Vagina (tissue), 2 donors: ENCODE data around the gene ATXN1. TPM values are rescaled to one million over a fixed set of nuclear protein-coding genes. Genes with fewer than 3 reads are reported as not detected.

ENCODE experiments used
- DNase-seq, 2 donors: peaks; one replicate each; pipeline ENCODE4 v3.0.0-alpha.2; 2017; ENCODE audit errors: extremely low spot score in 2 of 2
- H3K27ac ChIP-seq: fragments of 200-600 bp; sonication (generic); one replicate; pipeline ENCODE4 v1.5.1; 2019
- H3K27me3 ChIP-seq: fragments of 200-600 bp; sonication (generic); one replicate; pipeline ENCODE4 v1.5.1; 2019
- H3K36me3 ChIP-seq, 2 donors: fragments of 200-600 bp; sonication (generic); one replicate each; pipeline ENCODE4 v1.5.1; 2017 to 2019
- H3K4me1 ChIP-seq: fragments of 200-600 bp; sonication (generic); one replicate; pipeline ENCODE4 v1.5.1; 2019
- H3K4me3 ChIP-seq, 2 donors: fragments of 200-600 bp; sonication (generic); 1 replicate in 1 of 2; 2 replicates in 1 of 2; pipeline ENCODE4 v1.5.1; 2016 to 2019
- H3K9me3 ChIP-seq: fragments of 200-600 bp; sonication (generic); one replicate; pipeline ENCODE4 v1.5.1; 2019
- POLR2A ChIP-seq, 2 donors: fragments of 450-650 bp; IDR thresholded peaks; one replicate each; pipeline ENCODE4 v1.6.1; 2017; ENCODE audit warnings: antibody characterized with exemption in 2 of 2, mild to moderate bottlenecking in 2 of 2, moderate library complexity in 2 of 2
- POLR2AphosphoS5 ChIP-seq, 2 donors: sonication (generic); formaldehyde crosslinking; IDR thresholded peaks; one replicate each; pipeline ENCODE4 v1.9.0; 2017; ENCODE audit warnings: antibody characterized with exemption in 2 of 2, mild to moderate bottlenecking in 2 of 2, low read depth in 1 of 2; ENCODE audit not compliant: insufficient read depth in 1 of 2
- intact Hi-C: fragments of 100-400 bp; cut with DNase I; formaldehyde crosslinking; loops from one replicate; pipeline ENCODE4 v1.15.1; 2023
- total RNA-seq: library from RNA; depleted of rRNA; stranded (reverse); fragments of >200 nt; gene quantifications from one replicate; pipeline ENCODE4 v1.2.3, GENCODE V29; 2016
- TF ChIP-seq, protein P1 (sequence below), 3 experiments: fragments of 450-650 bp in 2 of 3; fragments of 200-600 bp in 1 of 3; sonication (generic) in 1 of 3; IDR thresholded peaks; one replicate each; pipeline ENCODE4 v1.5.1; 2017 to 2019; ENCODE audit warnings: antibody characterized with exemption in 3 of 3, mild to moderate bottlenecking in 2 of 3, moderate library complexity in 2 of 3

Gene ATXN1
- total RNA-seq, 1 donor from 2014 or later, result 43.2 TPM

- Histone ChIP-seq H3K4me1 (peaks cover 9% of the 10 kb centered on the region), H3K27ac (no peak overlapping the region), H3K36me3 (no peaks in the 10 kb centered on the region), H3K4me3 (no peak overlapping the region), H3K27me3 (no peaks in the 10 kb centered on the region), H3K9me3 (no peaks in the 10 kb centered on the region)
- no peak for DNase-seq
- intact Hi-C loops, result no loop called here
- TF ChIP-seq POLR2AphosphoS5 (IDR thresholded peaks at IDR 0.05; ENCODE audit: insufficient read depth in 1 of 2, low read depth in 1 of 2) (no peak), POLR2A (IDR thresholded peaks at IDR 0.05) (no peak)
Measured at GRCh38 chr6:16635291-16635809, 125.9 kb downstream of the ATXN1 start.

- Histone ChIP-seq H3K9me3 (no peaks in the 10 kb centered on the region), H3K36me3 (no peaks in the 10 kb centered on the region), H3K4me1 (peaks cover 9% of the 10 kb centered on the region), H3K4me3 (no peak overlapping the region), H3K27me3 (no peaks in the 10 kb centered on the region), H3K27ac (no peak overlapping the region)
- intact Hi-C loops, result no loop called here
- DNase-seq, result no peak
- TF ChIP-seq, protein P1, sequence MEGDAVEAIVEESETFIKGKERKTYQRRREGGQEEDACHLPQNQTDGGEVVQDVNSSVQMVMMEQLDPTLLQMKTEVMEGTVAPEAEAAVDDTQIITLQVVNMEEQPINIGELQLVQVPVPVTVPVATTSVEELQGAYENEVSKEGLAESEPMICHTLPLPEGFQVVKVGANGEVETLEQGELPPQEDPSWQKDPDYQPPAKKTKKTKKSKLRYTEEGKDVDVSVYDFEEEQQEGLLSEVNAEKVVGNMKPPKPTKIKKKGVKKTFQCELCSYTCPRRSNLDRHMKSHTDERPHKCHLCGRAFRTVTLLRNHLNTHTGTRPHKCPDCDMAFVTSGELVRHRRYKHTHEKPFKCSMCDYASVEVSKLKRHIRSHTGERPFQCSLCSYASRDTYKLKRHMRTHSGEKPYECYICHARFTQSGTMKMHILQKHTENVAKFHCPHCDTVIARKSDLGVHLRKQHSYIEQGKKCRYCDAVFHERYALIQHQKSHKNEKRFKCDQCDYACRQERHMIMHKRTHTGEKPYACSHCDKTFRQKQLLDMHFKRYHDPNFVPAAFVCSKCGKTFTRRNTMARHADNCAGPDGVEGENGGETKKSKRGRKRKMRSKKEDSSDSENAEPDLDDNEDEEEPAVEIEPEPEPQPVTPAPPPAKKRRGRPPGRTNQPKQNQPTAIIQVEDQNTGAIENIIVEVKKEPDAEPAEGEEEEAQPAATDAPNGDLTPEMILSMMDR (IDR thresholded peaks at IDR 0.05), result no peak
- TF ChIP-seq POLR2AphosphoS5 (IDR thresholded peaks at IDR 0.05; ENCODE audit: insufficient read depth in 1 of 2, low read depth in 1 of 2) (no peak), POLR2A (IDR thresholded peaks at IDR 0.05) (no peak)
Measured at GRCh38 chr6:16634855-16635254, 126.4 kb downstream of the ATXN1 start.

DNA sequence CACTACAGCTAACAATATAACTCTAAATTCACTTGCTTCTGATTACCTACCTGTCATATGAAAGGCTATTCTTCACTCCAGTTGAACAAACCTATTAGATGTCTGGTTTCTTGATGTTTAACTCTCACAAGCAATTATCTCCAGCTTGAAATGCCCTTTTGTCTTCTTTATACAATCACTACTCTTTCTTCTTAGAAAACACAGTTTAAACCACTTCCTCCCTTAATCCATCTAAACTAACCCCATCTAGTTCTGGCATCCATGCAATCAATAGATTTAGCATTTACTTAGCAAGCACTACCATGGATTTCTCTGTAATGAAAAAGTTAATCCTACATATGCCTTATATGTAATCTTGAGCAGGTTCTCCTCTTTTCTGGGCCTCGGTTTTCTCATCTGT is 127.3 kb downstream of the ATXN1 start:
- intact Hi-C loops, result no loop called here
- Histone ChIP-seq H3K27me3 (no peaks in the 10 kb centered on the region), H3K4me3 (no peak overlapping the region), H3K4me1 (peaks cover 9% of the 10 kb centered on the region), H3K36me3 (no peaks in the 10 kb centered on the region), H3K27ac (no peak overlapping the region), H3K9me3 (no peaks in the 10 kb centered on the region)
- DNase-seq, result no peak
- TF ChIP-seq POLR2A (IDR thresholded peaks at IDR 0.05), result no peak
- TF ChIP-seq POLR2AphosphoS5 (IDR thresholded peaks at IDR 0.05; ENCODE audit: insufficient read depth in 1 of 2, low read depth in 1 of 2), result no peak
- TF ChIP-seq, protein P1 (IDR thresholded peaks at IDR 0.05), result no peak

DNA sequence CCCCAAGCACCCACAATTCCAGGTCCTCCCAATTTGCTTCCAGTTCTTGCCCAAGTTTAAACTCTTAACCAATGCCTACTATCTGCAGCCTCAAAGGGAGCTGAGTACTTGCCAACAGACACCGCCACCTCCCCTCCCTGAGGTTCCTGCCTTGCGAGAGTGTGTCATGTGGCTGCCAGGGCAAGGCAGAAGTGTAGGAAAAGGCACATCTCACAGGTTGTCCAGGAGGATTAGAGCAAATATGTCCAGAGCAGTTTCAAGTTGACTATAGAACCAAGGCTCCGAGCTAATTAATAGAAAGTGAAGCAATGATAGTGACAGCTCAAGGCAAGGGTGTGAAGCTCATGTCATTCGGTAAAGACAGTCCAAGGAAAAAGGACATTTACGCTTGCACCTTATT is 127.8 kb downstream of the ATXN1 start:
- intact Hi-C loops, result no loop called here
- no peak overlapping the region for H3K4me3 ChIP-seq
- DNase-seq, result no peak
- no peak overlapping the region for H3K27ac ChIP-seq
- no peaks in the 10 kb centered on the region for H3K27me3 ChIP-seq
- TF ChIP-seq POLR2AphosphoS5 (IDR thresholded peaks at IDR 0.05; ENCODE audit: insufficient read depth in 1 of 2, low read depth in 1 of 2) (no peak), POLR2A (IDR thresholded peaks at IDR 0.05) (no peak)
- TF ChIP-seq, protein P1 (IDR thresholded peaks at IDR 0.05), result no peak
- H3K36me3 ChIP-seq, result no peaks in the 10 kb centered on the region
- peaks cover 9% of the 10 kb centered on the region for H3K4me1 ChIP-seq
- no peaks in the 10 kb centered on the region for H3K9me3 ChIP-seq

DNA sequence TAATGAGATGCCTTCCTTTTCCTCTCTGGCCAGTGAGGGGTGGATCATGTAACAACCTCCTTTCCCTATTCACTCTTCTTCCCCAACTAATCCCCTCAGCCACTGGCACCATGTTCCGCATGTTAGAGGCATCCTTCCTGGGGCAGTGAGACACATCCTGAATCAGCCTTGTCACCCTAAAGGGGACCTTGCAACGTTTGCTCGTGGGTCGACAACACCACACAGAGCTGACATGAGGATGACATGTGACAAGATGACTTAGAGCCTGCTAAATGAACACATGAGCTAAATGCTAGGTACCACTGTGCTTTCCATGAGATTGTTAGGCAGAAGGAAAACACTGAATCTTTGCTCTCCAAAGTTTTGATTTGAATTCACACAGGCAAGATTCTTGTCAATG is 129.2 kb downstream of the ATXN1 start:
- DNase-seq, result no peak
- H3K4me3 ChIP-seq, result no peak overlapping the region
- intact Hi-C loops, result no loop called here
- peaks cover 9% of the 10 kb centered on the region for H3K4me1 ChIP-seq
- H3K27ac ChIP-seq, result no peak overlapping the region
- no peaks in the 10 kb centered on the region for H3K9me3 ChIP-seq
- H3K36me3 ChIP-seq, result no peaks in the 10 kb centered on the region
- H3K27me3 ChIP-seq, result no peaks in the 10 kb centered on the region
- TF ChIP-seq POLR2AphosphoS5 (IDR thresholded peaks at IDR 0.05; ENCODE audit: insufficient read depth in 1 of 2, low read depth in 1 of 2) (no peak), POLR2A (IDR thresholded peaks at IDR 0.05) (no peak)
- TF ChIP-seq, protein P1 (IDR thresholded peaks at IDR 0.05), result no peak
